SJSA1 (cell line): Measurements from ENCODE around the gene GNAI1. TPM values are rescaled to one million over a fixed set of nuclear protein-coding genes. Genes with fewer than 3 reads are reported as not detected.

Experiments used
- DNase-seq, 2 experiments: peaks; one replicate each; pipeline ENCODE4 v3.0.0-alpha.2; 2015 to 2020; ENCODE audit warnings: low spot score in 2 of 2, low read depth in 1 of 2
- H3K27ac ChIP-seq: fragments of 250-450 bp; sonication (Bioruptor Pico); 2 replicates; pipeline ENCODE4 v1.5.1; 2020; ENCODE audit warnings: mild to moderate bottlenecking, moderate library complexity
- H3K27me3 ChIP-seq: fragments of 250-450 bp; sonication (Bioruptor Pico); replicated peaks from 2 replicates; pipeline ENCODE4 v1.5.1; 2020; ENCODE audit warnings: mild to moderate bottlenecking, moderate library complexity
- H3K36me3 ChIP-seq: fragments of 250-450 bp; sonication (Bioruptor Pico); 2 replicates; pipeline ENCODE4 v1.5.1; 2020; ENCODE audit warnings: mild to moderate bottlenecking
- H3K4me1 ChIP-seq: fragments of 250-450 bp; sonication (Bioruptor Pico); replicated peaks from 2 replicates; pipeline ENCODE4 v1.6.1; 2021; ENCODE audit warnings: mild to moderate bottlenecking
- H3K4me3 ChIP-seq: fragments of 250-450 bp; sonication (Bioruptor Pico); 2 replicates; pipeline ENCODE4 v1.5.1; 2020; ENCODE audit warnings: mild to moderate bottlenecking
- H3K9me3 ChIP-seq: fragments of 250-450 bp; sonication (Bioruptor Pico); replicated peaks from 2 replicates; pipeline ENCODE4 v1.5.1; 2020; ENCODE audit warnings: mild to moderate bottlenecking
- total RNA-seq: library from RNA; depleted of rRNA; stranded (reverse); fragments of >200 nt; shearing (Covaris generic); gene quantifications from 2 replicates; pipeline ENCODE4 v1.2.3, GENCODE V29; 2014

The GNAI1 gene
- total RNA-seq, 1 experiment from 2014 or later, result 79.9 TPM

DNA sequence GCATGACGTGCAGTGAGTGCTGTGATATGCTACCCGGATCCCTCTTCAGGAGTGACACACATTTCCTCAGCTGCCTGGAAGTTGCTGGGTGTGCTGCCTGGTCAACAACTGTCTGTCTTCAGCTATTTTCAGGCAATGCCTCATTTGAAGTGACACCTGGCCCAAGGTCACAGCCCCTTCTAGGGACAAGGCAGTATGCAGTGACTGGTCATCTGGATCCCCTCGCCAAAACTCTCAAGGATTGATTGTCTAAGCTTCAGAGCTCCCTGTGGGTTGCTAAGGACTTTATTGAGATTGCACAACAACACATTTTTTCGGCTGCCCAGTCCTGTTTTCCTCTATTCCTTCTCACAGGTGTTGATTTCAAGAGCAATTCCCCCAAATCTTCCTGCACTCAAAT lies 108.8 kb downstream of the GNAI1 start:
- H3K9me3 ChIP-seq, result no peaks in the 10 kb centered on the region
- no peak overlapping the region for H3K27ac ChIP-seq
- H3K4me1 ChIP-seq, result peaks cover 31% of the 10 kb centered on the region
- H3K36me3 ChIP-seq, result no peaks in the 10 kb centered on the region
- no peak for DNase-seq
- no peaks in the 10 kb centered on the region for H3K27me3 ChIP-seq
- no peak overlapping the region for H3K4me3 ChIP-seq

GRCh38 chr7:80244206-80244916 lies 109.7 kb downstream of the GNAI1 start:
- peaks cover 31% of the 10 kb centered on the region for H3K4me1 ChIP-seq
- H3K27me3 ChIP-seq, result no peaks in the 10 kb centered on the region
- no peak overlapping the region for H3K4me3 ChIP-seq
- peak in 1 of 2 experiments; percentile 50 for DNase-seq
- H3K9me3 ChIP-seq, result no peaks in the 10 kb centered on the region
- no peak overlapping the region; the same call in 1 of the 2 replicates for H3K27ac ChIP-seq
- H3K36me3 ChIP-seq, result no peaks in the 10 kb centered on the region

GRCh38 chr7:80247144-80247543 lies 112.5 kb downstream of the GNAI1 start:
- Histone ChIP-seq H3K27me3 (no peaks in the 10 kb centered on the region), H3K4me3 (no peak overlapping the region), H3K27ac (no peak overlapping the region), H3K9me3 (no peaks in the 10 kb centered on the region), H3K4me1 (peaks cover 10% of the 10 kb centered on the region), H3K36me3 (no peaks in the 10 kb centered on the region)
- DNase-seq, result no peak

DNA sequence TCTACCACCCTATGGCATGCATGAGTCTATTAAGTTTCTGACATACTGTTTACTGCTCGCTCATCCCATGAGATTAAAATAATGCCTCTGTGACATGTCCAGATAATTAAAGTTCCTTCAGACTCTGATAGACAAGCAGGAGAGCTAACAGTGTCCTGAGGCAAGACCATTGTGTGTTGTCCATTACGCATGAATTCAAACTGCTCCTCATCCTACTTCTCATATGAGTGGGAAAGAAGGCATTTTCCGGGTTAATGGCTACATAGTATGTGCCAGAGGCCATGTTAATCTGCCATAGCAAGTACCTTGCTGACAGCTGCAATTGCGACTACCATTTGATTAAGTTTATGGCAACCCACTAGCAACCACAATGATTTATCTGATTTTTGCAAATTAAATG lies 113.3 kb downstream of the GNAI1 start:
- Histone ChIP-seq H3K4me1 (peaks cover 10% of the 10 kb centered on the region), H3K27me3 (no peaks in the 10 kb centered on the region), H3K36me3 (no peaks in the 10 kb centered on the region), H3K9me3 (no peaks in the 10 kb centered on the region), H3K4me3 (no peak overlapping the region), H3K27ac (no peak overlapping the region)
- DNase-seq, result no peak

- Histone ChIP-seq H3K36me3 (no peaks in the 10 kb centered on the region), H3K27ac (no peak overlapping the region), H3K4me1 (peaks cover 20% of the 10 kb centered on the region), H3K9me3 (no peaks in the 10 kb centered on the region), H3K4me3 (no peak overlapping the region), H3K27me3 (no peaks in the 10 kb centered on the region)
- DNase-seq, result no peak
Measured at GRCh38 chr7:80249184-80249583, 114.6 kb downstream of the GNAI1 start.

DNA sequence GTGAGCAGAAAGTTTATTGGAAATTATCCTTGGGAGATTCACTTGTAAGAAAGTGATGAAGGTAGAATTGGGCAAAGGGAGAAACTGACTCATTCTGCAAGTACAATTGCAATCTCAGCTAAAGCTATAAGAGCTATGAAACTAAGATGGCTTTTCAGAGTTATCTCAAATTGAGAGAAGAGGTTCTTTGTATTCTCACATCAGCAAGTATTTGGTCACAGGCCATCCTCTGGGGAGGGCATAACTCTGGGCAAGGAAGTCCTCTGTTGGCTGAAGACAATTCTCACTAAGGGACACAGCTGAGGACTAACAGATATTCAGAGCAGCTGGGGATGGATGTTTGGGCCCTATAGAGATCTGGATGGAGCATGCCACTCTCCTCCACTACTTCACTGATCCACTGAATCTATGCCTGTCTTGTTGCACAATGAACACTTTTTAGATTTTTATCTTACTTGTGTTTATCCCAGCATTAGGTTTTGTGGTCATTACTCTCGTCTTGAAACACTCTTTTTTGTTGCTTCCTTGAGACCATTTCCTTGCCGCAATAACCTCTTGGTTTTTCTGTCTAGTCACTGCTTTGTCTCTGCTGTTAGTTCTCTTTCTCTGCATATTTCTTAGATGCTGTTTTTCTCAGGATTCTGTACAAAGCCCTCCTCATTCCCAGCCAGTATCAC lies 115.1 kb downstream of the GNAI1 start:
- H3K27me3 ChIP-seq, result no peaks in the 10 kb centered on the region
- peaks cover 15% of the 10 kb centered on the region for H3K4me1 ChIP-seq
- H3K36me3 ChIP-seq, result no peaks in the 10 kb centered on the region
- H3K27ac ChIP-seq, result no peak overlapping the region
- DNase-seq, result no peak
- H3K9me3 ChIP-seq, result no peaks in the 10 kb centered on the region
- H3K4me3 ChIP-seq, result no peak overlapping the region

DNA sequence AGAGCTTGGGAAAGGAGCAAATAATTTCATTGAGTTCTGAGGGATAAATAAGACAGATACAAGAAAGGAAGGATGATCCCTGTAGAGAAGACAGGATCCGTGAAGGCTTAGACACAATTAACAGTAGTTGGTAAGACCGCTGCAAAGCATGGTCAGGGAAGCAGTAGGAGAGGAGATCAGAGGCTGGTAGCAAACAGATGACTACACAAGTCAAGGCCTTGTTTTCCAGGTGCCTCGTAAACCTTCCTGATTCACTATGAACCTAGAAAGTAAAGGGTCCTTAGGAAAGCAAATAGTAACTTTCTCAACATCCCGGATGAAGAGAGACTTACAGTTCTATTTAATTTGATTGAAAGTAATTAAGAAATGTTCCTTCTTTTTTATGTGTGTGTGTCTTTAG lies 118.6 kb downstream of the GNAI1 start:
- DNase-seq, result no peak
- no peaks in the 10 kb centered on the region for H3K36me3 ChIP-seq
- no peak overlapping the region for H3K27ac ChIP-seq
- no peaks in the 10 kb centered on the region for H3K27me3 ChIP-seq
- peaks cover 12% of the 10 kb centered on the region for H3K4me1 ChIP-seq
- H3K4me3 ChIP-seq, result no peak overlapping the region
- no peaks in the 10 kb centered on the region for H3K9me3 ChIP-seq

- Histone ChIP-seq H3K27ac (no peak overlapping the region), H3K27me3 (no peaks in the 10 kb centered on the region), H3K36me3 (no peaks in the 10 kb centered on the region), H3K9me3 (no peaks in the 10 kb centered on the region), H3K4me3 (no peak overlapping the region), H3K4me1 (peaks cover 12% of the 10 kb centered on the region)
- DNase-seq, result peak in 1 of 2 experiments; percentile 19
Measured at GRCh38 chr7:80253653-80254052, 119.0 kb downstream of the GNAI1 start.

- H3K36me3 ChIP-seq, result no peaks in the 10 kb centered on the region
- H3K4me3 ChIP-seq, result no peak overlapping the region
- no peak overlapping the region for H3K27ac ChIP-seq
- no peaks in the 10 kb centered on the region for H3K9me3 ChIP-seq
- H3K27me3 ChIP-seq, result no peaks in the 10 kb centered on the region
- DNase-seq, result no peak
- peaks cover 12% of the 10 kb centered on the region for H3K4me1 ChIP-seq
Measured at GRCh38 chr7:80255656-80256055, 121.0 kb downstream of the GNAI1 start.

GRCh38 chr7:80257756-80258155 lies 123.1 kb downstream of the GNAI1 start:
- no peaks in the 10 kb centered on the region for H3K9me3 ChIP-seq
- no peak overlapping the region for H3K27ac ChIP-seq
- DNase-seq, result no peak
- no peaks in the 10 kb centered on the region for H3K36me3 ChIP-seq
- peaks cover 12% of the 10 kb centered on the region for H3K4me1 ChIP-seq
- no peaks in the 10 kb centered on the region for H3K27me3 ChIP-seq
- H3K4me3 ChIP-seq, result no peak overlapping the region

DNA sequence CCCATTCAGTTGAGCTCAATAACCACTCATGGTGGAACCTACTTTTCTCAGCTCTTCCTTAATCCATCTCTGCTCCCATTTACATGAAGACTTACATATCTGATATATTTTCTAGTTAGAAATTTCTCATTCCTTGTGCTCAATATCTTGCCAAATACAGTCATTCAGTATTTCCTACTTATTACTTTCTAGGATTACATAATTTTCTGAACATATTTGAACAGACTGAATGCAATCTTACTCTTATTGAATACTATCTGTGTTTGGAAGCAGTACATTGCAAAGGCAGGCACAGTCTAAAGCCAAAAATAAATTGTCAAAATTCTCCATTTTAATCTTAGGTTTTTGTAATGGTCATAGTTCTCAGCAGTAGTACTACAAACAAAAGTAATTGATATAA lies 126.0 kb downstream of the GNAI1 start:
- no peak for DNase-seq
- no peak overlapping the region for H3K4me3 ChIP-seq
- no peaks in the 10 kb centered on the region for H3K27me3 ChIP-seq

GRCh38 chr7:80263333-80263732 lies 128.7 kb downstream of the GNAI1 start:
- H3K4me1 ChIP-seq, result no peaks in the 10 kb centered on the region
- no peaks in the 10 kb centered on the region for H3K36me3 ChIP-seq
- DNase-seq, result no peak
- no peak overlapping the region for H3K4me3 ChIP-seq
- no peaks in the 10 kb centered on the region for H3K27me3 ChIP-seq
- H3K27ac ChIP-seq, result no peak overlapping the region
- no peaks in the 10 kb centered on the region for H3K9me3 ChIP-seq

More for the DNA sequence above, 126.0 kb downstream of the GNAI1 start:
- Histone ChIP-seq H3K9me3 (no peaks in the 10 kb centered on the region), H3K36me3 (no peaks in the 10 kb centered on the region), H3K4me1 (no peaks in the 10 kb centered on the region), H3K27ac (no peak overlapping the region)

DNA sequence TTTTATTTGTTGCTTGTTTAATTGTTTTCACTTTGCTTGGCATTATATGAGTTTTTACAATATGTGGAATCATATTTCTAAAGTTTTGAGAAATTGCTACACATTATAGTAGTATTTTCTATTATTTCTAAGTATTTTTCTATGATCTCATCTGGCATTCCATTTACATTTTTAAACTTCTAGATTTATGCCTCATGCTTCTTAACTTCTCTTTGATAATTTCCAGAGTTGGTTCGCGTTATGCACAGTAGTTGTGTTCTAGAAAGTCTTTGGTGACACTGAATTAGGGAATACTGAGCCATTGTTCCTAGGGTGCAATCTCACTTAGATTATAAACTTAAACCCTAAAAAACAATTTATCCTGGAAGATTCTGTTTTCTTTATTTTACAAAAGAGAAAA lies 129.2 kb downstream of the GNAI1 start:
- no peaks in the 10 kb centered on the region for H3K27me3 ChIP-seq
- no peaks in the 10 kb centered on the region for H3K36me3 ChIP-seq
- no peak overlapping the region for H3K4me3 ChIP-seq
- no peak for DNase-seq
- H3K27ac ChIP-seq, result no peak overlapping the region
- H3K9me3 ChIP-seq, result no peaks in the 10 kb centered on the region
- no peaks in the 10 kb centered on the region for H3K4me1 ChIP-seq

- Histone ChIP-seq H3K27ac (no peak overlapping the region), H3K4me3 (no peak overlapping the region), H3K27me3 (no peaks in the 10 kb centered on the region), H3K9me3 (no peaks in the 10 kb centered on the region), H3K4me1 (no peaks in the 10 kb centered on the region), H3K36me3 (no peaks in the 10 kb centered on the region)
- no peak for DNase-seq
Measured at GRCh38 chr7:80264769-80265495, 130.3 kb downstream of the GNAI1 start.
